ENCODE measurements around the gene TCF23.
A peak's percentile ranks its signal among the peaks of the same experiment; 100 is the strongest.

Gene TCF23

GRCh38 chr2:27133195-27133875, 15.5 kb upstream of the TCF23 start:
- DNase-seq (ENCODE audit: extremely low read depth, low read depth): no peak
- TF ChIP-seq CTCF (IDR thresholded peaks at IDR 0.05; ENCODE audit: low read depth, low read length): no peak

GRCh38 chr2:27133905-27134780, 14.7 kb upstream of the TCF23 start, which contains the start of gene PREB:
PREB (minus strand) TSS chr2:27134636; CDS start chr2:27134421, 215 bp downstream.
- peak; percentile 88 for DNase-seq (ENCODE audit: extremely low read depth, low read depth)
- peak; percentile 49 for TF ChIP-seq CTCF (IDR thresholded peaks at IDR 0.05; ENCODE audit: low read depth, low read length)

- TF ChIP-seq CTCF (IDR thresholded peaks at IDR 0.05; ENCODE audit: low read depth, low read length): no peak
- DNase-seq (ENCODE audit: extremely low read depth, low read depth): no peak
Measured at GRCh38 chr2:27134781-27135477, 13.9 kb upstream of the TCF23 start.

GRCh38 chr2:27135478-27135955, 13.3 kb upstream of the TCF23 start:
- no peak for TF ChIP-seq CTCF (IDR thresholded peaks at IDR 0.05; ENCODE audit: low read depth, low read length)

GRCh38 chr2:27136751-27137150, 12.1 kb upstream of the TCF23 start:
- DNase-seq (ENCODE audit: extremely low read depth, low read depth): no peak
- TF ChIP-seq CTCF (IDR thresholded peaks at IDR 0.05; ENCODE audit: low read depth, low read length): no peak

More at GRCh38 chr2:27135478-27135955, 13.3 kb upstream of the TCF23 start:
- no peak for DNase-seq (ENCODE audit: extremely low read depth, low read depth)

- DNase-seq (ENCODE audit: extremely low read depth, low read depth): no peak
- TF ChIP-seq CTCF (IDR thresholded peaks at IDR 0.05; ENCODE audit: low read depth, low read length): no peak
Measured at GRCh38 chr2:27137322-27137935, 11.4 kb upstream of the TCF23 start.
